Loucy (cell line): ENCODE results near the gene ABCA1.

Experiments used
- CTCF ChIP-seq: fragments of 200-600 bp; sonication (generic); conservative IDR thresholded peaks from 2 replicates; pipeline ENCODE4 v1.5.1; 2014; ENCODE audit warnings: mild to moderate bottlenecking, antibody characterized with exemption, low read length
- EZH2phosphoT487 ChIP-seq: fragments of 200-600 bp; IDR thresholded peaks from 2 replicates; pipeline ENCODE4 v1.6.1; 2018; ENCODE audit warnings: antibody characterized with exemption, mild to moderate bottlenecking, moderate library complexity, borderline replicate concordance

- TF ChIP-seq CTCF = no peak
- TF ChIP-seq EZH2phosphoT487 = no peak
Measured at GRCh38 chr9:104921067-104921741, 6.8 kb downstream of the ABCA1 start.
